GM12875 (cell line): ENCODE measurements around the gene SLC2A1.
"Not testable (repeated sequence)": the region's sequence is repeated elsewhere in the genome, so short reads cannot be mapped to it uniquely, and the experiment has no call there.

Experiments
- H3K4me3 ChIP-seq: one replicate; pipeline ENCODE4 v1.5.1; 2011; ENCODE audit warnings: low read depth, low read length, control low read depth
- CTCF ChIP-seq: IDR thresholded peaks from 2 replicates; pipeline ENCODE4 v1.5.1; 2011; ENCODE audit warnings: low read depth, mild to moderate bottlenecking, control low read depth, inconsistent platforms, low read length, moderate library complexity, borderline replicate concordance; ENCODE audit not compliant: insufficient read depth

SLC2A1 gene

GRCh38 chr1:42908046-42908445, 50.6 kb downstream of the SLC2A1 start:
- no peak for TF ChIP-seq CTCF
- no peak overlapping the region for H3K4me3 ChIP-seq

GRCh38 chr1:42904434-42904833, 54.2 kb downstream of the SLC2A1 start:
- H3K4me3 ChIP-seq: no peak overlapping the region
- no peak for TF ChIP-seq CTCF

- not testable (repeated sequence) for H3K4me3 ChIP-seq
Measured at GRCh38 chr1:42899960-42900359, 58.7 kb downstream of the SLC2A1 start.

- no peak for TF ChIP-seq CTCF
- H3K4me3 ChIP-seq: no peak overlapping the region
Measured at GRCh38 chr1:42891465-42892138, 67.1 kb downstream of the SLC2A1 start.

GRCh38 chr1:42889264-42889663, 69.4 kb downstream of the SLC2A1 start:
- no peak for TF ChIP-seq CTCF
- no peak overlapping the region for H3K4me3 ChIP-seq

- no peak for TF ChIP-seq CTCF
- no peak overlapping the region for H3K4me3 ChIP-seq
Measured at GRCh38 chr1:42888013-42888633, 70.5 kb downstream of the SLC2A1 start.

- no peak for TF ChIP-seq CTCF
- H3K4me3 ChIP-seq: no peak overlapping the region
Measured at GRCh38 chr1:42887366-42887765, 71.3 kb downstream of the SLC2A1 start.
